Neural cell (in vitro differentiated cells): Measurements from ENCODE around the gene YPEL1. TPM values are rescaled to one million over a fixed set of nuclear protein-coding genes. Genes with fewer than 3 reads are reported as not detected.
A peak's percentile ranks its signal among the peaks of the same experiment; 100 is the strongest.

Experiments used
- H2AFZ ChIP-seq: fragments of 200-600, 300-800 bp; sonication (generic), shearing (Covaris generic); 2 replicates; pipeline ENCODE4 v1.6.0; 2014; ENCODE audit warnings: low read depth, mild to moderate bottlenecking, antibody characterized with exemption, low read length, moderate library complexity
- H3F3A ChIP-seq: fragments of 200-600 bp; shearing (Covaris generic); 2 replicates; pipeline ENCODE4 v1.6.1; 2016; ENCODE audit warnings: mild to moderate bottlenecking, moderate library complexity, mixed read lengths, antibody characterized with exemption, low read length; ENCODE audit not compliant: insufficient read depth, poor library complexity, severe bottlenecking
- H3K27ac ChIP-seq: fragments of 200-600, 300-800 bp; sonication (generic), shearing (Covaris generic); 2 replicates; pipeline ENCODE4 v1.5.1; 2014; ENCODE audit warnings: mild to moderate bottlenecking, low read length, moderate library complexity
- H3K27me3 ChIP-seq: fragments of 300-800, 200-600 bp; sonication (generic), shearing (Covaris generic); 2 replicates; pipeline ENCODE4 v1.6.0; 2014; ENCODE audit warnings: mild to moderate bottlenecking, low read depth, low read length, moderate library complexity; ENCODE audit not compliant: insufficient read depth
- H3K36me3 ChIP-seq: fragments of 300-800, 200-600 bp; sonication (generic), shearing (Covaris generic); 2 replicates; pipeline ENCODE4 v1.5.1; 2014; ENCODE audit warnings: mild to moderate bottlenecking, antibody characterized with exemption, low read length, moderate library complexity; ENCODE audit not compliant: insufficient read depth
- H3K4me2 ChIP-seq: fragments of 300-800, 200-600 bp; sonication (generic), shearing (Covaris generic); 2 replicates; pipeline ENCODE4 v1.6.0; 2014; ENCODE audit warnings: mild to moderate bottlenecking, low read length
- H3K4me3 ChIP-seq: fragments of 300-800, 200-600 bp; sonication (generic), shearing (Covaris generic); 2 replicates; pipeline ENCODE4 v1.5.1; 2014; ENCODE audit warnings: mild to moderate bottlenecking, low read length, moderate library complexity
- H3K79me2 ChIP-seq: fragments of 200-600 bp; shearing (Covaris generic); replicated peaks from 2 replicates; pipeline ENCODE4 v1.6.0; 2014; ENCODE audit warnings: mild to moderate bottlenecking, low read length, moderate library complexity; ENCODE audit not compliant: insufficient read depth
- H3K9ac ChIP-seq: fragments of 300-800, 200-600 bp; sonication (generic), shearing (Covaris generic); 2 replicates; pipeline ENCODE4 v1.6.1; 2016; ENCODE audit warnings: mild to moderate bottlenecking, low read length, mixed read lengths
- H3K9me2 ChIP-seq: fragments of 200-600 bp; shearing (Covaris generic); 2 replicates; pipeline ENCODE4 v1.6.1; 2016; ENCODE audit warnings: mild to moderate bottlenecking, low read length, mixed read lengths; ENCODE audit not compliant: insufficient read depth
- H3K9me3 ChIP-seq: fragments of 200-600, 300-800 bp; sonication (generic), shearing (Covaris generic); 2 replicates; pipeline ENCODE4 v1.6.1; 2016; ENCODE audit warnings: mild to moderate bottlenecking, mixed run types, low read length, moderate library complexity, mixed read lengths
- H4K20me1 ChIP-seq: fragments of 200-600 bp; shearing (Covaris generic); 2 replicates; pipeline ENCODE4 v1.6.1; 2016; ENCODE audit warnings: mild to moderate bottlenecking, mixed run types; ENCODE audit not compliant: insufficient read depth
- CTCF ChIP-seq: fragments of 450-650 bp; IDR thresholded peaks from 2 replicates; pipeline ENCODE4 v1.5.1; 2014; ENCODE audit warnings: antibody characterized with exemption, mild to moderate bottlenecking, moderate library complexity; ENCODE audit not compliant: poor library complexity, severe bottlenecking
- EP300 ChIP-seq: fragments of 450-650 bp; conservative IDR thresholded peaks from 2 replicates; pipeline ENCODE4 v1.6.1; 2014; ENCODE audit warnings: antibody characterized with exemption, mild to moderate bottlenecking, moderate library complexity; ENCODE audit not compliant: poor library complexity, severe bottlenecking
- EZH2 ChIP-seq: fragments of 200-600, 300-800 bp; shearing (Covaris generic), sonication (generic); IDR thresholded peaks from 2 replicates; pipeline ENCODE4 v1.6.1; 2014; ENCODE audit warnings: antibody characterized with exemption, low read length, borderline replicate concordance, mild to moderate bottlenecking; ENCODE audit not compliant: insufficient read depth, poor library complexity, severe bottlenecking
- MXI1 ChIP-seq: fragments of 450-650 bp; conservative IDR thresholded peaks from 2 replicates; pipeline ENCODE4 v1.6.1; 2014; ENCODE audit warnings: antibody characterized with exemption, mild to moderate bottlenecking; ENCODE audit not compliant: poor library complexity, severe bottlenecking
- POLR2AphosphoS5 ChIP-seq: IDR thresholded peaks from 2 replicates; pipeline ENCODE4 v1.6.1; 2012
- RAD21 ChIP-seq: fragments of 450-650 bp; conservative IDR thresholded peaks from 2 replicates; pipeline ENCODE4 v1.6.1; 2014; ENCODE audit warnings: antibody characterized with exemption, mild to moderate bottlenecking, moderate library complexity
- REST ChIP-seq: IDR thresholded peaks from 2 replicates; pipeline ENCODE4 v1.6.1; 2012; ENCODE audit warnings: borderline replicate concordance
- SMC3 ChIP-seq: fragments of 450-650 bp; conservative IDR thresholded peaks from 2 replicates; pipeline ENCODE4 v1.6.1; 2014; ENCODE audit warnings: antibody characterized with exemption, mild to moderate bottlenecking, moderate library complexity; ENCODE audit not compliant: poor library complexity
- polyA plus RNA-seq: library from polyadenylated mRNA; depleted of rRNA; stranded (reverse); fragments of >200 nt; gene quantifications from 2 replicates; pipeline ENCODE4 v1.2.3, GENCODE V29; 2014

The YPEL1 gene
- polyA plus RNA-seq, 1 donor from 2014 or later, result 38.0 TPM

GRCh38 chr22:21736084-21736642, 569 bp upstream of the YPEL1 start:
- H2AFZ ChIP-seq, result peak overlapping the region; percentile 69
- TF ChIP-seq EP300, result no peak
- TF ChIP-seq MXI1, result no peak
- TF ChIP-seq EZH2, result no peak
- no peak for TF ChIP-seq SMC3
- TF ChIP-seq CTCF, result no peak
- no peak for TF ChIP-seq RAD21
- no peak for TF ChIP-seq POLR2AphosphoS5
- no peak for TF ChIP-seq REST

GRCh38 chr22:21734540-21735199, 924 bp downstream of the YPEL1 start:
- Histone ChIP-seq H3K4me3 (peak overlapping the region; percentile 82), H3K36me3 (no peaks in the 10 kb centered on the region), H3K9me3 (no peaks in the 10 kb centered on the region), H3K79me2 (peaks cover 40% of the 10 kb centered on the region), H3K9ac (peak overlapping the region; percentile 78), H3F3A (no peaks in the 10 kb centered on the region), H3K9me2 (no peaks in the 10 kb centered on the region), H3K27me3 (no peaks in the 10 kb centered on the region), H3K4me2 (peak overlapping the region; percentile 90), H4K20me1 (peaks cover 4% of the 10 kb centered on the region), H2AFZ (peak overlapping the region; percentile 24), H3K27ac (peak overlapping the region; percentile 61)
- no peak for TF ChIP-seq EZH2
- no peak for TF ChIP-seq RAD21
- no peak for TF ChIP-seq EP300
- no peak for TF ChIP-seq CTCF

More at GRCh38 chr22:21736084-21736642, 569 bp upstream of the YPEL1 start:
- Histone ChIP-seq H4K20me1 (peaks cover 4% of the 10 kb centered on the region), H3K9me2 (no peaks in the 10 kb centered on the region), H3K4me3 (peak overlapping the region; percentile 82), H3K36me3 (no peaks in the 10 kb centered on the region), H3K27me3 (no peaks in the 10 kb centered on the region), H3K4me2 (no peak overlapping the region), H3K9ac (peak overlapping the region; percentile 65), H3K27ac (peak overlapping the region; percentile 42), H3K79me2 (peaks cover 36% of the 10 kb centered on the region), H3K9me3 (no peaks in the 10 kb centered on the region), H3F3A (no peaks in the 10 kb centered on the region)
